Left kidney (tissue), 2 donors: ENCODE results near the gene APOL1. TPM values are rescaled to one million over a fixed set of nuclear protein-coding genes. Genes with fewer than 3 reads are reported as not detected.
"Not testable (repeated sequence)": the region's sequence is repeated elsewhere in the genome, so short reads cannot be mapped to it uniquely, and the experiment has no call there.

Experiments
- DNase-seq: peaks from one replicate; pipeline ENCODE4 v3.0.0-alpha.2; 2013
- polyA plus RNA-seq: library from polyadenylated mRNA; unstranded; fragments of 120-200 nt; gene quantifications from one replicate; pipeline ENCODE4 v1.2.1, GENCODE V29; 2013; ENCODE audit not compliant: insufficient read length

Gene APOL1
- polyA plus RNA-seq, 1 donor, result 11.7 TPM

DNA sequence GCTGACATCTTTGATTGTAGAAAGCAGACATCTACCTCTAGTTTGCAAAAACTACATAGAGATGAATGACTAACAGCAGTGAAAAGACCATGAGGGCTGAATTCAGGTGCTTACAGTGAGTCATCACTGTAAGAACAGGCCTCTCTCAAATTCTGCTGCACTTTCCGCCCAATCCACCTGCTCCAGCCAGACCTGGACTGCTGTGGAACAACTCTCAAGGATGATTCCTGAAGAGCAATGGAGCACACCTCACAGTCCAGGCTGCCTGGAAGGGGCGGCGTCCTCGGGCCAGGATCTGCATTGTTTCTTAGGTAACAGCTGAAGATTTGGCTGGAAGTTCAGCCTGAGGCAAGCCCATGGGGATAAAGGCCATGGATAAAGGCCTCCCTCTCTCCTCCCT is 28.7 kb upstream of the APOL1 start:
- DNase-seq, result no peak

DNA sequence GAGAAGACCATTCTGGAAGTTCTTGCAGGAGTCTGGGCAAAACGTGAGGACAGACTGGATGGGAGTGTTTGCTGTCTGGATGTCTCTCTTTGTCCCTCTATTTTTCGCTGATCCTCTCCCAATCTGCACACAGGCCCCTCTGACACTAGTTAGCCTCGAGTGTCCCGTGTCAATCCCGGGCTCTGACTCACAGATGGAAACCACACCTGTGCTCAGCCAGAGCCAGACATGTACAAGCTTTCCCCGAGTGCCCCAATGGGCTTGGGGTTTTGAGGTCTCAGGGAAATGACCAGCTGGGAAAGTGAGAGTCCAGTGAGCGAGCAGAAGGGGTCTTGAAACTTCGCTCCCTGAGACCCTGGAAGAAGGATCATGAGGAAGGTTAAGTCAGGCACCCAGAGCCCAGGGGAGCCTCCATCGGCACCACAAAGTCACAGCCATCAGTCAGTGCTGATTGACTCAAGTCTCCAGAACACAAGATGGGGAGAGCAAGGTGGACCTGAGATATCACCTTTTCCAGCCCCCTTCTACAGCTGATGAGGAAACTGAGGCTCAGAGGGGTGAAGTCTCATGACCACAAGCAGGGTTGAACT is 27.5 kb upstream of the APOL1 start:
- DNase-seq, result no peak

DNA sequence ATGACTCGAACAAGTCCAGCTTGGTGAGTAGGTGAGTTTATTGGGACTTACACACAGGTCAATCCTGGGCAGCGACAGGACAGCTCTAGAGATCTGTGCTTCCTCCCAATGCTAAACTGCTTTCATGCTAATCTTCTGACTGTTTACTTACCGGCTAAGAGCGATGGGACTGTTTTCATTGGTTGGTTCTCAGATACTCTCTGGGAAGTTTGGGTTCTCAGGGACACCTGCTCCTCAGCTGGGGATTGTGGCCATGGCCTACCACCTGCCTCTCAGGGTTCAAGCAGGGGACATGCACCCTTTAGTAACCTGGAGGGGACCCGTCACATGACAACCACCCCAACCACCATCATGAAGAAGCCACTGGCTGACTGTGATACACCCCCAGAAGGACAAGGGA is 26.7 kb upstream of the APOL1 start:
- DNase-seq, result no peak

DNA sequence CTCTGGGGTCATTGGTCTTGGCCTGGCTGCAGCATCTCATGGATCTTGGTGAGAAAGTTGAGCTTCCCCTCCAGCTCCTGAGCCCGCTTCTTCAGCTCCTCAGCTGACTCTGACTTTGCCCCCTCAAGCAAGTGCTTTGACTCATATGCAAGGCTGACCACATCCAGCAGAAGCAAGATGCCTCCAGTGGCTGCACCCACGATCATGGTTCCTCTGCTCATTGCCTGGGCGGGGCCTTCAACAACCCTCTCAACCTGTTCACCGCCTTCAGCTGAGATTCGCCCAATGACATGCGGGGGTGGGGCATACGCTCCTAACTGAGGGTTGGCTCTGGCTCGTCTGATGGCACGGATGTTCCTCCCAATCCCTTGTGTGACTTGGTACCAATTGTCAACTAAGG is 25.5 kb upstream of the APOL1 start:
- DNase-seq, result no peak

DNA sequence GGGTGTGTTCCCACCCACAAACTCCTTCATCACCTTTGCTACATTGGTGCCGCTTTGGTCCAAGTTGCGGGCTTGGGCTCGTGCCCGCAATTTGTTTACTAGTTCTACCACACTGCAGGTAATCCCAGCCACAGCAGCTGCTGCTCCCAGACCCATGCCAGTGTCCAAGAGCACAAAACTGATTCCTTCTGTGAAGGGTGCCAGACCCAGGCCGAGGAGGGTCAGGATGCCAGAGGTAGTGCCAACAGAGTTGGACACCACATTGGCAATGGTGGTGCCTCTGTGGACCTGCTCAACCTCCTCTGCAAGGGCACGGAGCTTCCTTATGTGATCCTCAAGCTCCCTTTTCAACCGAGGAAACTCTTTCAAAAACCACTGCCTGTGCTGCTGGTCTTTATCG is 25.1 kb upstream of the APOL1 start:
- no peak for DNase-seq

DNA sequence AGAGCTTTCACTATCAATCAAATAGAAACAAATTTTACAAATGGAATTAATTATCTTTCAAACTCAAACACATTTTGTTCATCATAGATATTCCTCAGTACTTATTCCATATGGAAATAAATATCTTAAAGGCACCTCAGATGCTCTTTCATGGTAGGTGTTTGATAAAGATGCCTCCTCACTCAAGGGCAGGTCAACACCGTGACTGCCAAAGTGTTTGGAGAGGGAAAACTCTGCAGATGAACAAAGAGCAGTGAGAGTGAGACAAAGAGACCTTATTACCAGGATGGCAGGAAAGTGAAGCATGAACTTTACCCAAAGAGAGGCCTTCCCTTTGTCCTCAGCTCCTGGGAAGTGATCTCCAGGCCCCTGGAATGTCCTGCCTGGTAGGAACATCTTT is 24.6 kb upstream of the APOL1 start:
- DNase-seq, result not testable (repeated sequence)

DNA sequence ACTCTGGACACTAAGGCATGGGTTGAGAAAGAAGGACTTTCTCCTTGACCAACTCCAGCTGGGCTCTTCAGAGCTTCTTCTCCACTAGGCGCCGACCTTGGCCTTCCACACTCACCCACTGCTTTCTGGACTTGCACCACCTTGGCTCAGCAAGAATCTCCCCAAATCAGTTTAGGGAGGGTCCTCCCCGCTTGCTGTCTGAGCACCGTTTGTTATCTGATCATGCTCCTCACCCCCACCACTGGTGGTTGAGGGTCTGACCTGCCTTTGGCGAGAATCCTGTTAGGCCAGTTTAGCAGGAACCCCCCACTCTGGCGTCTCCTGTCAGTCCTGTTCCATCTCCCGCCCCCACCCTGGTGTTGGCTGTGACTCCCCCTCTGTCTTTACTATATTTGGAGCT is 24.0 kb upstream of the APOL1 start:
- DNase-seq, result no peak

DNA sequence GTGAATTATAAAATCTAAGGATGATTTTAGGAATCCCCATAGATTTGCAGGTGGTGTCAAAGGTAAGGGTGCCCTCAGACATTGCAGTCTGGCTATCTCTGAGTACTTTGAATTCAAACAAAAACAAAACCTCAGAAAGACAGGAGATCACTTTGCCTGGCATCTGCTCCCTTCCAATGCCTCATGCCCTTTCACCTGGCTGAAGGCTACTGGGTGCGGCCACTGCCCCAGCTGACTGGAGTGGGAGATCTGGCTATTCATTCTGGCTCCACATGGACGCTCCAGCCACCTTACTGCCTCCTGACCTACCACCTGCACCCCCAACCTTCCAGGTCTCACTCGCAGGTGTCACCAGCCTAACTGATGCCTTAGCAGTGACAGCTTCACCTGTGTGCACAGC is 23.3 kb upstream of the APOL1 start:
- not testable (repeated sequence) for DNase-seq

DNA sequence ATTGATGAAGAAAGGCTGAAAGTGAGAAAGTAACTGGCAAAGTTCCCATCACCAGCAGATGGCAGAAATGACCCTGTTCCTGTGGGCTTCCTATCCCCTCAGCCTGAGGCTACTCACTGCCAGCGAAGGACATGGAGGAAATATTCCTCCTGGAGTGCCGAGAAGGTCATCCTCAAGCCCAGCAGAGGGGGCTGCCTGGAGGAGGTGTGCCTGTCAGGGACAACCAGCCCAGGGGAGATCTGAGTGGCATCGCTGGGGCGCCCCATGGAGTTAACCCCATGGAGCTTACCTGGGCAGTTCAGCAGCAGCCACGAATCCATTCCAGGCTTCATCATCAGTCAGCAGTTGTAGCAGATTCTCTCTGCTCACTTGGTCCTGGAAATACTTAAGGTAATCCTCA is 21.9 kb upstream of the APOL1 start:
- not testable (repeated sequence) for DNase-seq

DNA sequence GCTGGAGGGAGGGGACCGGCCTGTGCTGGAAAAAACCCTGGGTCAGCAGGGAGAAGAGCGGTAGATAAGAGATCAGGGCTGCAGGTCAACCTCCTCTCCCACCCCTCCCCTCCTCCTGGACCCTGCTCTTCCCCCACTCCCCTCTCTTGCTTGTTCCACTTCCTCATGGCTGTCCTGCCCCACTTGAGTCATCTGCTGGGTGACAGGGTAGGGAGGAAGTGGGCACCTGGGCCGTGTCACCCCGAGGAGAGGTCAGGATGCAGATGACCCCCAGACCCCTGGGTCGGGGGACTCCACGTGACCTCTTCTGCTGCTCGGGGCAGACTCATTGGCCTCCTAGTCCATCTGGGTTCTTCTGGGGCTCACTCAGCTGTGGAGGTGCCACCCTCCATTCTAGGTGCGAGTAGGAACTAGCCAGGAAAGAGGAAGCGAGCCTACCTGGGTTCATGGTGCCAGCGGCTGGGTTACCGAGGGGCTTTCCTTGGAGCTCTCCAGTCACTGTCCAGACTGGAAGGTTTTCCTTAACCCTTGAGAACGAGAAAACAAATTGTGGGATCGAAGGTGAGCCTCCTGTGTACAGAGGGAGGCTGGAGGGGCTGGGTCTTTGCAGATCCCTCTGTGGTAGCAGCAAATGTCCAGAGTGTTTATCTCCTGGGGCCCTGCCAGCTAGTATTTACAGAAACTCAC is 20.1 kb upstream of the APOL1 start:
- DNase-seq, result no peak

DNA sequence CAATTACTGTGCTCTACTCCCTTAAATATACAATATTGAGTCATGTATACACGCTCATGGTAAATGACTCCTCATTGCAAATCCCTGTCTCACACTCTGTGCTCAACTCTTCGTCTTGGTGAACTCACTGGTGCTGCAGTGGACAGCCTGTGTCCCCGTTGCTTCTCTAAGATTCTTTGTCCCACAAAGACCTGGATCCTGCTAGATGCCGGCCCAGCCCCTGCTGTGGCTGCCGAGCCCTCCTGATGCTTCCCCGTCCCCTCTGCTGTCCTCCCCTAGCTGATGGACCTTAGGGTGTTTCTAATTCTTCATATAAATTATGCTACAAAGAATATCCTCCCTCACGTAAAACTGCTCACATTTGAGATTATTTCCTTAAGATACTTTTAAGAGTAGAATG is 19.1 kb upstream of the APOL1 start:
- no peak for DNase-seq

DNA sequence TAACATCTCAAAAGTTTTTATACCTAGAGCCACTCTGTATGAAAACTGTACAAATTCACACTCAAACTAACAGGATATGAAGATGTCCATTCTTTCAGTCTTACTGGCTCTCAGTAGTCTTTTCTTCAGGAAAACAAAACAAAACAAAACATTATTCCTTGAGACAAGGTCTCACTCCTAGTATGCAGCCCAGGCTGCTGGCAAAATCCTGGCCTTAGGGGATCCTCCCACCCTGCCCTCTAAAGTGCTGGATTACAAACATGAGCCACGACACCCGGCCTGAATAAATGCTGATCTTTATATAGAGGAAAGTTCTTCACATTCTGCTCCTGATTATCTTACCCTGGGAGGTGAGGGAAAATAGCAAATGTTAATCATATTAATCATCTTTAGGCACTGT is 18.7 kb upstream of the APOL1 start:
- DNase-seq, result no peak

DNA sequence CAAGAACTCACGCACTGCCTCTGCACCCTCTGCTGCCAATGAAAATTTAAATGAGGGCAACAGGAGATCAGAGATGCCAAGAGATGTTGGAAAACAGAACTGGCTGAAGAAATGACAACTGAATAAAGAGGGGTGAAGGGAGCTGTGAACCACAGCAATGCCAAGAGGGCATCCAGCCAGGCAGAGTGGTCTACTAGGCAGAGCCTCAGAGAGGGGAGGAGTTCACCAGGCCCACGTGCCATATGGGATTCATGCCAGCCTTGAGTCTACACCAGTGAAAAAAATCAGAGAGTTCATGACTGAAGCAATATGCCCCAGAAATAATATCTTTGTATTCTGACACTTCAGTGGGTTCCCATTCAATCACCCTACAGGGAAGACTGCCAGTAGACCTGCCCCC is 18.0 kb upstream of the APOL1 start:
- DNase-seq, result no peak

DNA sequence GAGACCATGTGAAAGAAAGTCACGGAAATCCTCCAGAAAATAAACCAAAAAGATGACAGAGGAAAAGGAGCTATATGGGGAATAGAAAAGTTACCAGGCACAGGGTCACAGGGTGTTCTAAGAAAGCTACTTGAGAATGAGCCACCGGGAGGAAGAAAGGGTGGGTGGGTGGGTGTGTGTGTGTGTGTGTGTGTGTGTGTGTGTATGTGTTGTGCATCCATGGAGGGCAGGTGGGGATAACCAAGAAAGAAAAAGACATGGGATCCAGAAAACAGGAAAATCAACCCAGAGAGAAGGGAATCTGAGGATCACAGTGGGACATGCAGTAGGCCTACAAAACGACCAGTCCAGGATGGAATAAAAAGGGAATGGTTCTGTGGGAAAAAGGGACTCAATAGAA is 17.3 kb upstream of the APOL1 start:
- no peak for DNase-seq

DNA sequence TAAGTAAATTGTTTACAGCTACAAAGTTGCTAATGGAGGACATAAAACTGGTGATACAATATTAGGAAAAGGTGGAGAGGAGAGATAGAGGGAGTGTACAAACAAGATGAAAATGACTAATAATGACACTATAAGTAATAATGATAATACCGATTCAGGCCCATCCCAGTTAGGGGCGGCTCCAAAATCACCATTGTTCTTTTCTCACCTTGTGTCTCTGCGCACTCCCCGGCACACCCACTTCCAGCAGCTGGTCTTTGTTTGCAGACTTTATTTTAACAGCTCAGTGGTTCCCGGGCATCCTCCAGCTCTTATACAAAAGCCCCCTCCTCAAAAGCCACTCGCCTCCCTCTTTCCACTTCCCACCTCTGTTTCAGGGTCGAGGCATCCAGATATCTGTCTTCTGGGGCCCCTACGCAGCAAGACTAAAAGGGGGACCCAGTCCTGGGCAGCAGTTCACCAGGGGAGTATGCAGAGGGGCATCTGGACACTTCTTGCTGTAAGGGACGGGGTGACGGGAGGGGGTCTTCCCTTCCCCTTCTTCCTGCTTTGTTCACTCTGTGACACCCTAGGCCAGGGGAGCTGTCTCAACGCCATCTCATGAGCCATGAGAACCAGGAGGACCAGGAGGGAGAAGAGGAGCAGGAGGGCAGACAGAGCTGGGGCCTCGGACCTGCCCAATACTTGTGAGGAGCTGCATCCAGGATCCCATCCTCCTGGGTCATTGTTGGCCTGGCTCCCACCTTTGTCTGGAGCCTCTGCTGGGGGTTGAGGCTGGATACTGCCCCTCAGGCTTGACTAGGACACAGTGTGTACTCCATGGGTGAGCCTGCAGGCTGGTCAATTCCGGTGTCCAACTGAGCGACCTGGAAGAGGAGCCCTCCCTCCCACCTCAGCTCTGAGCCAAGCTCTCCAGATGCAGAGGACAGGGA is 16.3 kb upstream of the APOL1 start:
- DNase-seq, result no peak

DNA sequence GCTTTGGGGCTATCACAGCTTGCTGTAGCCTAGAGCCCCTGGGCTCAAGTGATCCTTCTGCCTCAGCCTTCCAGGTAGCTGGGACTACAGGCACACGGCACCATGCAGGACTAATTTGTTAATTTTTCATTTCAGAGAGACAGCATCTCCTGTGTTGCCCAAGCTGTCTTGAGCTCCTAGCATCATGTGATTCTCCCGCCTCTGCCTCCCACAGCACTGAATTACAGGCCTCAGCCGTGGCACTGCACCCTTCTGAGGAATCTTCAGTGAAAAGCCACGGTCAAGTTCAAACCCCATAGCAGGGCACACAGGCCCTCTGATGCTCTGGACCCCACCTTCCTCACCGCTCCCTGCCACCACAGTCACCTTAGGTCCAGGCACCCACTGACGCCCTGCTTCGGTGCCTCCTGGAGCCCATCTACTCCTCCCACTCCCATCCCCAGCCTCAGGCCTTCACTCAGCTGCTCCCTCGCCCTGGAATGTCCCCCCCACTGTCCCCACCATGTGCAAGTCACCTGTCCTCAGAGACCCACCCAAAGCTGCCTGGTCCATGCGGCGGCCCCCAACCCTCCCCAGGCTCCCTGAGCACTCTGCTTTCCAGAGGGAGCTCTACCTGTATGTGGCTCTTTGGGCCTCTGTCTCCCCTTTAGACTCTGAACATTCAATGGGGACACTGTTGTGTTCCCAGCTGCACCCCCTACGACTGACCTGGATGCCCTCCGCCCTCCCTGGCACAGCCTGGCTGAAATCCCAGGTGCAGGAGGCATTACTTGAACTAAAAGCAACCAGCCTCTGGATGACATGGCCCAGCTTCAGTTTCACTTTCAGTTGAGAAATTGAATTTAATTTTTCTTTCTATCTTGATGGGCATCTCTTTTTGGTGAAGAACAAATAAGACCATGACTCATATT is 15.2 kb upstream of the APOL1 start:
- DNase-seq, result no peak

DNA sequence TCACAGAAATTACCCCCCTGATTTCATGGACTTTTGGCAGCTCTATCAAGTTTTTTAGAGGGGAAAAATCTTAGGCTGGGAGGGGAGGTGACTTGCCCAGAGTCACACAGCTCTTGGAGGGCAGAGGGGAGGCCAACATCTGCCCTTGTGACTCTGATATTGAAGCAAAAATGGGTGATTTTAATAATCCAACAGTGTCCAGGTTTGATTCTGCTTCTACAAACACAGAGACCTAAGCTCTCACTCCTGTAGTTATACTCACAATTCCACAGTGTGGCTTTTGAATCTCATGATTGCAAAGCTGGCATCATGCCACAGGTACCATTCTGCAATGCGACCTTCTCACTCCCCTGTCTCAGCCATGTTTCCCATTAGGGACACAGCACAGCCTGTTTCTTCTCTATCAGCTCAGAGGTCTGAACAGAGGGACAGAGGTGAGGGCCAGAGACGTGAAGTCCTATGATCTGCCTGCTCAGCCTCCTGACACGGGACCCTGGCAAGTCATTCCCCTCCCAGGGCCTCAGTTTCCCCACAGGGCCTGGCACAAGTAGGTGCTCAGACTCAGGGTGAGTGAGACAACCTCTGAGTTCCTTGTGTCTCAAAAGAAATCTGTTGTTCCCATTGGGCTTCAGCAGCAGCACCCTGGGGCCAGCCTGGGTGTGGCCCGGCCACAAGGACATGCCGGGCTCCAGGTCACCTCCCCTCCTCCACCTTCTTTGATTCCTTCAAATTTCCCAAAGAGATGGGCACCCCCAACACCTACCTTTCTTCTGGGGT is 14.4 kb upstream of the APOL1 start:
- DNase-seq, result no peak

DNA sequence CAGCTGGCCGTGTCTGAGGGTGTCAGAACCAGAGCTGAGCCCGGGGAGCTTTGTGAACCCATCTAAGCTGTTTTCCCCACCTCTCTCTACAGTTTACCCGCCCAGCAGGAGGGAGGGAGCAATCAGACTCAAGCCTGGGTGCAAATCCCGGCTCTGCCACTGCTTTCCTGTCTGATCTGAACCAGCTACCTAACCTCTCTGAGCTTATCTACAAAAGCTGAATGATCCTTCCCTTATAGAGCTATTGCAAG is 13.9 kb upstream of the APOL1 start:
- no peak for DNase-seq

DNA sequence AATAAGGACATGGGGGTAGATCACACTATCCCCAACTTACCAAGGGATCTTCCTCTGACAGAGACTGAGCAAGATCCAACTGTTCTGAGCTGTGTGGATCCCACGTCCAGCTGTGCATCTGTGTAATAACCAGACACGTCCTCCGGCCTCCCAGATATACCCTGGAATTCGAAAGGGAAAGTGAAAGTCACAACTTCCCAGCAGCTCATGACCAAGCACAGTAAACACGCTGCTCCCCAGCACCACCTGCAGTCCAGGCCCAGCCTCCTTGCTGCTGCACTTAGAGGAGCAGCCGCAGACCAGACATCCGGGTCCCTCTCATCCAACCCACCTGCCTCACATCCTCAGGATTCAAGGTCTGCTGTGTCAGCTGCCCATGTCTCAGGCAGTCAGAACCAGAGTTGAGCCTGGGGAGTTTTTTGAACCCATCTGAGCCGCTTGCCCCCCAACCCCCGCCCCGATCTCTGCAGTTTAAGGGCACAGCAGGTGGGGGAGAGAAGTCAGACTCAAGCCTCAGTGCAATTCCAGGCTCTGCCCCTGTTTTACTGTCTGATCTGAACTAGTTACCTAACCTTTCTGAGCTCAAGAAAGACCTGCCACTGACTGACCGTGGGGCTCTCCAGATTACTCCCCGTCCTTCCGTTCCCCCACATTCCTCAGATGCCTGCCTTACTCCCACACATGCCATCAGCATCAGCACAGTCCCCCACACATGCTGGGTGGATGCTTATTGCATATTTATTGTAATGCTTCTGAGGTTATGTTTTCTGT is 13.3 kb upstream of the APOL1 start, which contains the start of gene APOL2:
Gene APOL2 (minus strand): TSS at position 127 of the 771 bp plus-strand sequence. CDS start 6,365 bp downstream, outside the sequence.
- peak; percentile 89 for DNase-seq

DNA sequence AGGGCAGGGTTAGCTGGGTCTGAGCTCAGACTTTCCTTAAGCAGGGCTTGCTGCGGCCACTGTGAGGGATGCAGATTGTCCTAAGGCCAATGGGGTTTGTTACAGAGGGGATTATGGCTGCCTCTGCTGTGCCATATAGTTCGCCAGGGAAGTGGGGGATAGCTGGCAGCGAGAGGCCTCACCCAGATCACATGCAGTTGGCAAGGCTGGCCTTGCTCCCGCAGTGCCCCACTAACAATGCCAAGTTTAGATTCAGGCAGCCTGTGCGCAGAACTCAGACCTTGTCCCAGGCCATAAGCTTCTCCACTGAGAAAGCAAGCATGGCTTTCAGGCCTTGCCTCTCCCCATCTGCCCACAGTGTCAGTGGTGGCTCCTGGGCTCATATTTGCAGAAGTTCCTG is 8.9 kb upstream of the APOL1 start:
- DNase-seq, result no peak
